ENCODE results near the gene KLHDC3. TPM values are rescaled to one million over a fixed set of nuclear protein-coding genes. Genes with fewer than 3 reads are reported as not detected.

KLHDC3 gene
- total and polyA plus RNA-seq, 2 of the 13 experiments (the other 11 are each of a cell fraction or from before 2014, with no cell fraction given) = 78.3 to 91.5 TPM

GRCh38 chr6:43059168-43060033 is 45.4 kb downstream of the KLHDC3 start, which contains the start of the genes KLC4 and MRPL2 (continued):
- no peak for TF ChIP-seq ZBTB44 (CRISPR knock-in tag; IDR thresholded peaks at IDR 0.05)
- peak; percentile 99 for TF ChIP-seq KDM5A (IDR thresholded peaks at IDR 0.05; ENCODE audit: borderline replicate concordance, low read length)
- TF ChIP-seq GMEB1 (CRISPR knock-in tag; IDR thresholded peaks at IDR 0.05; ENCODE audit: borderline replicate concordance) = peak; percentile 91
- no peak for TF ChIP-seq ZNF576 (CRISPR knock-in tag; IDR thresholded peaks at IDR 0.05)
- TF ChIP-seq ZNF274 (CRISPR knock-in tag; IDR thresholded peaks at IDR 0.05) = peak; percentile 80; the same call in 1 of the 2 replicates
- TF ChIP-seq CBX1 (IDR thresholded peaks at IDR 0.05; ENCODE audit: low read depth) = no peak
- TF ChIP-seq ZBTB7A (CRISPR knock-in tag; IDR thresholded peaks at IDR 0.05) = no peak
- TF ChIP-seq ZNF7 (CRISPR knock-in tag; IDR thresholded peaks at IDR 0.05) = peak; percentile 7; the same call in 1 of the 2 replicates
- TF ChIP-seq GLMP (CRISPR knock-in tag; IDR thresholded peaks at IDR 0.05; ENCODE audit: borderline replicate concordance) = no peak
- no peak for TF ChIP-seq ATF5 (CRISPR knock-in tag; IDR thresholded peaks at IDR 0.05; ENCODE audit: low read depth)
- peak; percentile 39; the same call in 1 of the 2 replicates for TF ChIP-seq KDM5B (CRISPR knock-in tag; IDR thresholded peaks at IDR 0.05; ENCODE audit: borderline replicate concordance)
- TF ChIP-seq AHDC1 (CRISPR knock-in tag; IDR thresholded peaks at IDR 0.05; ENCODE audit: borderline replicate concordance) = peak; percentile 56; the same call in 1 of the 2 replicates
- TF ChIP-seq ZNF660 (CRISPR knock-in tag; IDR thresholded peaks at IDR 0.05; ENCODE audit: borderline replicate concordance, low read depth) = no peak
- peak; percentile 86 for TF ChIP-seq DR1 (CRISPR knock-in tag; IDR thresholded peaks at IDR 0.05)
